Parathyroid adenoma (tissue), 2 donors: ENCODE measurements around the gene SLC25A1.

Experiments used
- H2AFZ ChIP-seq: fragments of 300-600 bp; sonication (generic); one replicate; pipeline ENCODE4 v1.7.0; 2017; ENCODE audit warnings: antibody characterized with exemption, mild to moderate bottlenecking
- H3K27ac ChIP-seq: fragments of 300-600 bp; sonication (generic); one replicate; pipeline ENCODE4 v1.7.0; 2017
- H3K27me3 ChIP-seq: fragments of 300-600 bp; sonication (generic); one replicate; pipeline ENCODE4 v1.7.0; 2017; ENCODE audit warnings: low read length; ENCODE audit not compliant: control insufficient read depth, insufficient read depth
- H3K36me3 ChIP-seq: fragments of 300-600 bp; sonication (generic); one replicate; pipeline ENCODE4 v1.7.0; 2017; ENCODE audit warnings: low read length; ENCODE audit not compliant: control insufficient read depth, insufficient read depth
- H3K4me1 ChIP-seq: fragments of 300-600 bp; sonication (generic); one replicate; pipeline ENCODE4 v1.7.0; 2017; ENCODE audit warnings: control low read depth
- H3K4me2 ChIP-seq: fragments of 300-600 bp; sonication (generic); one replicate; pipeline ENCODE4 v1.7.0; 2017; ENCODE audit warnings: low read length
- H3K4me3 ChIP-seq: fragments of 300-600 bp; sonication (generic); one replicate; pipeline ENCODE4 v1.7.0; 2017; ENCODE audit warnings: low read depth, low read length
- H3K79me2 ChIP-seq: fragments of 300-600 bp; sonication (generic); one replicate; pipeline ENCODE4 v1.7.0; 2017; ENCODE audit warnings: control low read depth
- H3K9ac ChIP-seq: fragments of 300-600 bp; sonication (generic); one replicate; pipeline ENCODE4 v1.7.0; 2017; ENCODE audit warnings: mild to moderate bottlenecking
- H3K9me3 ChIP-seq: fragments of 300-600 bp; sonication (generic); one replicate; pipeline ENCODE4 v1.7.0; 2017; ENCODE audit warnings: low read length; ENCODE audit not compliant: control insufficient read depth
- TF ChIP-seq, protein P1 (sequence below): fragments of 300-600 bp; sonication (generic); IDR thresholded peaks from one replicate; pipeline ENCODE4 v1.7.0; 2017; ENCODE audit warnings: antibody characterized with exemption, mild to moderate bottlenecking
- donor health status: primary hyperparathyroidism.

Gene SLC25A1

DNA sequence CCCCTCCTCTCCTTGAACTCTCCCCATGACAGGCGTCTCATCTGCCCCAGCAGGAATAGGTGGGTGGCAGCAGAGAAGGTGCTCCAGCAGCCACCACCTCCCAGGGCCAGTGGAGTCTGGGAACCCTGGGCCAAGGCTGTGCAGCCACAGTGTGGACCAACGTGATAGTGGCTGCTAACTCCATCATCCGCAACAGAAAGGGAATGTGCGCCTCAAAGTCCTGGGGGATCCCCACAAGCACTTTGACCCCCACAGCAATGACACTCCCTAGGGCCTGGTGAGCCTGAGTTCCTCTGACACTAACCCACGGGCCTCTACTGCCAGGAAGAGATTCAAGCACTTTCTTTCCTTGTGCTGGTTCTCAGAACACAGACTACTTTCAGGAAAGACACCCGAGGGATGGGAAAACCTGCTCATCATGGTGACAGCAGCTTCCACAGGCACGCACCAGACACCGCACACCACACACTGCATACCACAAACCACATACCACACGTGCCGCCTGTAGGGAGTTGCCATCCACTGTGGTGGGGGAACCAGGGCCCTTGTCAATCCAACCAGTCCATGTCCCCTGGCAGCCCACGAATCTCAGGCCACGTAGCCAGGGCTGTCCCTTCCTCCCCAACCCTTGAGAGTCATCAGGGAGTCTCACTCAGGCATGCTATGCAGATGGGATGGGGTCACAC is 3.4 kb upstream of the SLC25A1 start:
- Histone ChIP-seq H3K27me3 (no peaks in the 10 kb centered on the region), H3K9ac (no peak overlapping the region), H3K36me3 (no peaks in the 10 kb centered on the region), H3K27ac (no peak overlapping the region), H3K9me3 (no peaks in the 10 kb centered on the region), H3K4me1 (no peaks in the 10 kb centered on the region), H3K4me3 (no peak overlapping the region), H2AFZ (no peak overlapping the region), H3K4me2 (no peak overlapping the region), H3K79me2 (no peaks in the 10 kb centered on the region)
- TF ChIP-seq, protein P1, sequence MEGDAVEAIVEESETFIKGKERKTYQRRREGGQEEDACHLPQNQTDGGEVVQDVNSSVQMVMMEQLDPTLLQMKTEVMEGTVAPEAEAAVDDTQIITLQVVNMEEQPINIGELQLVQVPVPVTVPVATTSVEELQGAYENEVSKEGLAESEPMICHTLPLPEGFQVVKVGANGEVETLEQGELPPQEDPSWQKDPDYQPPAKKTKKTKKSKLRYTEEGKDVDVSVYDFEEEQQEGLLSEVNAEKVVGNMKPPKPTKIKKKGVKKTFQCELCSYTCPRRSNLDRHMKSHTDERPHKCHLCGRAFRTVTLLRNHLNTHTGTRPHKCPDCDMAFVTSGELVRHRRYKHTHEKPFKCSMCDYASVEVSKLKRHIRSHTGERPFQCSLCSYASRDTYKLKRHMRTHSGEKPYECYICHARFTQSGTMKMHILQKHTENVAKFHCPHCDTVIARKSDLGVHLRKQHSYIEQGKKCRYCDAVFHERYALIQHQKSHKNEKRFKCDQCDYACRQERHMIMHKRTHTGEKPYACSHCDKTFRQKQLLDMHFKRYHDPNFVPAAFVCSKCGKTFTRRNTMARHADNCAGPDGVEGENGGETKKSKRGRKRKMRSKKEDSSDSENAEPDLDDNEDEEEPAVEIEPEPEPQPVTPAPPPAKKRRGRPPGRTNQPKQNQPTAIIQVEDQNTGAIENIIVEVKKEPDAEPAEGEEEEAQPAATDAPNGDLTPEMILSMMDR = no peak

DNA sequence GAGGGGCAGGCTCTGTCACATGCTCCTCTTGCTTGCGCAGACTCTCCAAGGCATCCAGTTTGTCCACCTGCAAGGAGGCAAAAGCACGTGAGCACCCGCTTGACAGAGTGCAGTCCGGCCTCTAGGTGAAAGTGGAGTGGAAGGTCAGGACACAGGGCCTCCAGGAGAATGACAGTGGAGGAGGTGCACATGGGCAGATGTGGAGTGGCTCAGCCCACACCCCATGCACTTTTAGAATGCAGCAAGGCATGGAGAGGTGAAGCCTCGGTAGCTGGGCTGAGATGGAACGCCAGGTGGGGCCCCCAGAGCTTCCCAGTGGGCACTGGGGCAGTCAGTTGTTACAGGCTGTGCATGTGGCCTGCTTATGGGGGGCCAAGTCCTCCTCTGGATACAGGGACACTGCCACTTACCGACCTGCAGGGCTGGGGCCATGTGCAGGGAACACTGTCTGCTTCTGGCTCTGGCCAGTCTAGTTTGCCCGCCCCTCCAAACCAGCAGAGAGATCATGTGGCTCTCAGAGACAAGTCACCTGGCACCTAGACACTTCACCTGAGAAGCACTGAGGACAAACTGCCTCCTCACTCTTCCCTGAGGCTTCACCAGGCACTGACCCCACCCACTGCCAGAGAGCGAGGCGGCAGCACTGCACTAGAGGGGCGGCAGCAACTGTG is 2.3 kb upstream of the SLC25A1 start:
- H3K9me3 ChIP-seq = no peaks in the 10 kb centered on the region
- H3K4me1 ChIP-seq = no peaks in the 10 kb centered on the region
- no peaks in the 10 kb centered on the region for H3K36me3 ChIP-seq
- H3K9ac ChIP-seq = no peak overlapping the region
- no peaks in the 10 kb centered on the region for H3K79me2 ChIP-seq
- no peak overlapping the region for H3K4me2 ChIP-seq
- H2AFZ ChIP-seq = no peak overlapping the region
- no peak overlapping the region for H3K4me3 ChIP-seq
- no peaks in the 10 kb centered on the region for H3K27me3 ChIP-seq
- H3K27ac ChIP-seq = no peak overlapping the region
- TF ChIP-seq, protein P1 = no peak

DNA sequence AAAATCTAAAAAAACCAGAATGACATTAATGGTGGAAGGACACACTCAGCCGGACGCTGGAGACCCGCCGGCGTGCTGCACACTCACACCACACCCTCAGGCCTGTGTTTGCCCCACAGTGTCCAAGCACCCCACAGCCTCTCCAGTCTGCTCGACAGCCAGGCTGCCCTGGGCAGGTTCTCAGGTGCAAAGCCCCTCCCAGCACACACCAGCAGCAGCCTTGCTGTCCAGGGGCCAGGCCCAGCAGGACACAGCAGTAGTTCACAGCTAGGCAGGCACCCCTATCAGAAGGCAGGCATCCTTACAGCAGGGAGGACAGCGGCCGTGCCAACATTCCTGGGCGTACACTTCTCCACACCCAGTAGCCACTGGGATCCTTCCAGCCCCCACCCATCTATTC is 1.7 kb upstream of the SLC25A1 start:
- H2AFZ ChIP-seq = no peak overlapping the region
- H3K79me2 ChIP-seq = no peaks in the 10 kb centered on the region
- no peaks in the 10 kb centered on the region for H3K9me3 ChIP-seq
- no peak overlapping the region for H3K9ac ChIP-seq
- TF ChIP-seq, protein P1 = no peak
- no peak overlapping the region for H3K4me2 ChIP-seq
- no peaks in the 10 kb centered on the region for H3K27me3 ChIP-seq
- no peak overlapping the region for H3K27ac ChIP-seq
- no peak overlapping the region for H3K4me3 ChIP-seq
- no peaks in the 10 kb centered on the region for H3K4me1 ChIP-seq
- no peaks in the 10 kb centered on the region for H3K36me3 ChIP-seq

DNA sequence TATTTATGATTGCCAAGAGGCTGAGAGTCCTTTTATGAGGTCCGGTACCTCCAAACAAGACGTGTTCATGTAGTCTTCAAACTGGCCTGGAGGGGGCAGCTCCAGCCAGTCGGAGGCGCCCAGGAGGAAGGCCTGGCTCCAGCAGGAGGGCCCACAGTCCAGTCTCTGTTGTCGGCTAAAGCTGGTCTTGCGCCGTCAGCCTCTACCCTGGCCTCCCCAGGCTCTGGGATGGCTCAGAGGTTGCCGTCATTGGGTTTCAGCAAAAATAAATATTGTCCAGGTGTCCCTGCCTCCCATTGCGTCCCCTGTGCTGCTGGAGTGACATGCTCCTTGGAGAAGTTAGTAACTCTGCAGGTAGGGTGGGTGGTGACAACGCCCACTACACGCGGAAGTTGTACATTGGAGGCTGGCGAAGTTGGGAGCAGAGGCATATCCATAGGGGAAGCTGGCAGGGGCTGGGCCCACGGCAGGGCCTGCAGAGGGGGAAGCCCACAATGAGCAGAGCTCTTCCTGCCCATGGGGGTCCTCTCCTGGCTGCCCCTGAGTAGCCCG is 1.0 kb upstream of the SLC25A1 start:
- no peaks in the 10 kb centered on the region for H3K4me1 ChIP-seq
- no peaks in the 10 kb centered on the region for H3K36me3 ChIP-seq
- TF ChIP-seq, protein P1 = peak; percentile 66
- no peak overlapping the region for H3K9ac ChIP-seq
- peak overlapping the region; percentile 95 for H3K4me2 ChIP-seq
- H2AFZ ChIP-seq = peak overlapping the region; percentile 84
- H3K79me2 ChIP-seq = no peaks in the 10 kb centered on the region
- no peaks in the 10 kb centered on the region for H3K27me3 ChIP-seq
- H3K4me3 ChIP-seq = peak overlapping the region; percentile 70
- H3K27ac ChIP-seq = peak overlapping the region; percentile 58
- H3K9me3 ChIP-seq = no peaks in the 10 kb centered on the region
